WTC11 (cell line): ENCODE results near the gene RIPPLY1. TPM values are rescaled to one million over a fixed set of nuclear protein-coding genes. Genes with fewer than 3 reads are reported as not detected.

Experiments used
- ATAC-seq: fragments of 200-7000 bp; cut with Tn5 transposase; 2 replicates; pipeline ENCODE4 v1.10.0; 2021; ENCODE audit warnings: mild to moderate bottlenecking, moderate library complexity
- CTCF ChIA-PET: fragments of 300-600 bp; sonication (Branson Sonifier 250); formaldehyde crosslinking; loops from one replicate; lab custom pipeline; 2021; ENCODE audit warnings: antibody characterized with exemption; lab: Charles Lee
- POLR2A ChIA-PET: fragments of 350-600 bp; sonication (Branson Sonifier 250); formaldehyde crosslinking; loops from one replicate; lab custom pipeline; 2021; ENCODE audit warnings: antibody characterized with exemption; lab: Charles Lee
- DNase-seq: peaks from one replicate; pipeline ENCODE4 v3.0.0; 2021; ENCODE audit warnings: low spot score
- H3K27ac Mint-ChIP-seq: 2 replicates; pipeline ENCODE4 v1.8.0; 2021; ENCODE audit warnings: mixed read lengths
- H3K27me3 Mint-ChIP-seq: 2 replicates; pipeline ENCODE4 v1.8.0; 2021; ENCODE audit warnings: low read depth, mild to moderate bottlenecking, moderate library complexity, mixed read lengths
- H3K36me3 Mint-ChIP-seq: 2 replicates; pipeline ENCODE4 v1.8.0; 2021; ENCODE audit warnings: mixed read lengths
- H3K4me1 Mint-ChIP-seq: 2 replicates; pipeline ENCODE4 v1.8.0; 2022; ENCODE audit warnings: mixed read lengths
- H3K4me3 Mint-ChIP-seq: 2 replicates; pipeline ENCODE4 v1.8.0; 2021; ENCODE audit warnings: mild to moderate bottlenecking, moderate library complexity, mixed read lengths
- H3K9me3 Mint-ChIP-seq: 2 replicates; pipeline ENCODE4 v1.8.0; 2021; ENCODE audit warnings: mixed read lengths
- AFF4 ChIP-seq: sonication (generic); formaldehyde crosslinking; IDR thresholded peaks from 2 replicates; pipeline ENCODE4 v1.8.1; 2023; ENCODE audit warnings: mild to moderate bottlenecking, missing genetic modification reagents, borderline replicate concordance
- ATF6 ChIP-seq: sonication (generic); formaldehyde crosslinking; IDR thresholded peaks from 2 replicates; pipeline ENCODE4 v1.8.1; 2023; ENCODE audit warnings: mild to moderate bottlenecking, missing genetic modification reagents
- CDX4 ChIP-seq: fragments of 250-450 bp; sonication (Bioruptor Pico); IDR thresholded peaks from 2 replicates; pipeline ENCODE4 v1.9.0; 2021; ENCODE audit warnings: moderate library complexity, mild to moderate bottlenecking, inconsistent platforms, borderline replicate concordance
- CREM ChIP-seq: sonication (generic); formaldehyde crosslinking; IDR thresholded peaks from 2 replicates; pipeline ENCODE4 v1.8.1; 2022; ENCODE audit warnings: mild to moderate bottlenecking, missing genetic modification reagents, moderate library complexity
- E2F1 ChIP-seq: sonication (generic); formaldehyde crosslinking; IDR thresholded peaks from 2 replicates; pipeline ENCODE4 v1.8.0; 2022; ENCODE audit warnings: mild to moderate bottlenecking, missing genetic modification reagents
- EMX1 ChIP-seq: fragments of 250-450 bp; sonication (Bioruptor Pico); IDR thresholded peaks from 2 replicates; pipeline ENCODE4 v1.8.0; 2021; ENCODE audit warnings: mild to moderate bottlenecking
- FOXK1 ChIP-seq: sonication (generic); formaldehyde crosslinking; IDR thresholded peaks from 2 replicates; pipeline ENCODE4 v1.8.0; 2022; ENCODE audit warnings: mild to moderate bottlenecking, moderate library complexity, missing genetic modification reagents
- GABPB1 ChIP-seq: sonication (generic); formaldehyde crosslinking; IDR thresholded peaks from 2 replicates; pipeline ENCODE4 v1.8.1; 2023; ENCODE audit warnings: mild to moderate bottlenecking, missing genetic modification reagents
- KAT7 ChIP-seq: sonication (generic); formaldehyde crosslinking; IDR thresholded peaks from 2 replicates; pipeline ENCODE4 v1.8.1; 2023; ENCODE audit warnings: missing genetic modification reagents, mild to moderate bottlenecking, borderline replicate concordance
- NFYB ChIP-seq: sonication (generic); formaldehyde crosslinking; conservative IDR thresholded peaks from 2 replicates; pipeline ENCODE4 v1.8.0; 2022; ENCODE audit warnings: low read depth, missing genetic modification reagents
- NR2C2 ChIP-seq: sonication (generic); formaldehyde crosslinking; IDR thresholded peaks from 2 replicates; pipeline ENCODE4 v1.8.0; 2022; ENCODE audit warnings: mild to moderate bottlenecking, missing genetic modification reagents
- OVOL2 ChIP-seq: fragments of 250-450 bp; sonication (Bioruptor Pico); IDR thresholded peaks from 2 replicates; pipeline ENCODE4 v1.9.0; 2021; ENCODE audit warnings: mild to moderate bottlenecking, borderline replicate concordance
- PREB ChIP-seq: sonication (generic); formaldehyde crosslinking; IDR thresholded peaks from 2 replicates; pipeline ENCODE4 v1.8.1; 2022; ENCODE audit warnings: mild to moderate bottlenecking, missing genetic modification reagents, moderate library complexity, borderline replicate concordance
- SMAD4 ChIP-seq: sonication (generic); formaldehyde crosslinking; IDR thresholded peaks from 2 replicates; pipeline ENCODE4 v1.8.0; 2022; ENCODE audit warnings: mild to moderate bottlenecking, missing genetic modification reagents
- ZNF232 ChIP-seq: sonication (generic); formaldehyde crosslinking; IDR thresholded peaks from 2 replicates; pipeline ENCODE4 v1.8.0; 2022; ENCODE audit warnings: mild to moderate bottlenecking, missing genetic modification reagents
- ZNF317 ChIP-seq: sonication (generic); formaldehyde crosslinking; IDR thresholded peaks from 2 replicates; pipeline ENCODE4 v1.8.1; 2023; ENCODE audit warnings: low read depth, mild to moderate bottlenecking, moderate library complexity, missing genetic modification reagents, borderline replicate concordance
- total RNA-seq: library from RNA; stranded (reverse); gene quantifications from 3 replicates; pipeline ENCODE4 v1.2.3, GENCODE V29; 2021
- TF ChIP-seq, protein P1 (sequence below): sonication (generic); formaldehyde crosslinking; IDR thresholded peaks from 2 replicates; pipeline ENCODE4 v1.8.0; 2022; ENCODE audit warnings: missing genetic modification reagents
- TF ChIP-seq, protein P2 (sequence below): fragments of 250-450 bp; sonication (Bioruptor Pico); IDR thresholded peaks from 2 replicates; pipeline ENCODE4 v1.9.0; 2021; ENCODE audit warnings: mild to moderate bottlenecking
- TF ChIP-seq, protein P3 (sequence below): sonication (generic); formaldehyde crosslinking; IDR thresholded peaks from 2 replicates; pipeline ENCODE4 v1.8.1; 2022; ENCODE audit warnings: missing genetic modification reagents, borderline replicate concordance

RIPPLY1 gene
- total RNA-seq, 1 experiment from 2014 or later, result not detected

- TF ChIP-seq, protein P1, sequence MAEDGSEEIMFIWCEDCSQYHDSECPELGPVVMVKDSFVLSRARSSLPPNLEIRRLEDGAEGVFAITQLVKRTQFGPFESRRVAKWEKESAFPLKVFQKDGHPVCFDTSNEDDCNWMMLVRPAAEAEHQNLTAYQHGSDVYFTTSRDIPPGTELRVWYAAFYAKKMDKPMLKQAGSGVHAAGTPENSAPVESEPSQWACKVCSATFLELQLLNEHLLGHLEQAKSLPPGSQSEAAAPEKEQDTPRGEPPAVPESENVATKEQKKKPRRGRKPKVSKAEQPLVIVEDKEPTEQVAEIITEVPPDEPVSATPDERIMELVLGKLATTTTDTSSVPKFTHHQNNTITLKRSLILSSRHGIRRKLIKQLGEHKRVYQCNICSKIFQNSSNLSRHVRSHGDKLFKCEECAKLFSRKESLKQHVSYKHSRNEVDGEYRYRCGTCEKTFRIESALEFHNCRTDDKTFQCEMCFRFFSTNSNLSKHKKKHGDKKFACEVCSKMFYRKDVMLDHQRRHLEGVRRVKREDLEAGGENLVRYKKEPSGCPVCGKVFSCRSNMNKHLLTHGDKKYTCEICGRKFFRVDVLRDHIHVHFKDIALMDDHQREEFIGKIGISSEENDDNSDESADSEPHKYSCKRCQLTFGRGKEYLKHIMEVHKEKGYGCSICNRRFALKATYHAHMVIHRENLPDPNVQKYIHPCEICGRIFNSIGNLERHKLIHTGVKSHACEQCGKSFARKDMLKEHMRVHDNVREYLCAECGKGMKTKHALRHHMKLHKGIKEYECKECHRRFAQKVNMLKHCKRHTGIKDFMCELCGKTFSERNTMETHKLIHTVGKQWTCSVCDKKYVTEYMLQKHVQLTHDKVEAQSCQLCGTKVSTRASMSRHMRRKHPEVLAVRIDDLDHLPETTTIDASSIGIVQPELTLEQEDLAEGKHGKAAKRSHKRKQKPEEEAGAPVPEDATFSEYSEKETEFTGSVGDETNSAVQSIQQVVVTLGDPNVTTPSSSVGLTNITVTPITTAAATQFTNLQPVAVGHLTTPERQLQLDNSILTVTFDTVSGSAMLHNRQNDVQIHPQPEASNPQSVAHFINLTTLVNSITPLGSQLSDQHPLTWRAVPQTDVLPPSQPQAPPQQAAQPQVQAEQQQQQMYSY, result no peak
- TF ChIP-seq OVOL2 (CRISPR knock-in tag), result no peak
- TF ChIP-seq SMAD4 (CRISPR knock-in tag), result no peak
- TF ChIP-seq KAT7, result no peak
- TF ChIP-seq ZNF317 (CRISPR knock-in tag), result no peak
- no peak for TF ChIP-seq PREB (CRISPR knock-in tag)
- TF ChIP-seq E2F1 (CRISPR knock-in tag), result no peak
- TF ChIP-seq, protein P2, sequence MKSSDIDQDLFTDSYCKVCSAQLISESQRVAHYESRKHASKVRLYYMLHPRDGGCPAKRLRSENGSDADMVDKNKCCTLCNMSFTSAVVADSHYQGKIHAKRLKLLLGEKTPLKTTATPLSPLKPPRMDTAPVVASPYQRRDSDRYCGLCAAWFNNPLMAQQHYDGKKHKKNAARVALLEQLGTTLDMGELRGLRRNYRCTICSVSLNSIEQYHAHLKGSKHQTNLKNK (CRISPR knock-in tag), result no peak
Measured at GRCh38 chrX:106928227-106928626, 25.1 kb upstream of the RIPPLY1 start (continued).

DNA sequence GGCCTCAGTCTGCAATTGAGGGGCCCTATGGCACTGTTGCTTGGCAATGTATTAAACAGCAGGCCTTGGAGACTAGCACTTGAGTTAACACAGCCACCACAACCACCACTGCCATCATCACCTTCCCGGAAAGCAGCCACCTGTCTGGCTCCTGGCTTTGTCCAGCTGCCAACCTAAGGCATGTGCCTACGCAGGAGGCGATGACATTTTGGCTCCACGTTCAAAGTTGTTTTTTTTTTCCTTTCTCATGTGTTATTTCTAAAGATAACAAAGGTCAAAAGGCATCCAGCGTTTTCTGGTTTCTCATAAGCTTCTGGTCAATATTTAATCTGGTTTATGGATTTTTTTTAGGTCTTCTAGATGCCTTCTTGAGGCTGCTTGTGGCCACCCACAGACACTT, 24.6 kb upstream of the RIPPLY1 start:
- ChIA-PET CTCF (no interaction called here), POLR2A (interaction anchor here (0.6 kb wide), 1 partner anchor 687 kb away, joined by 3 read pairs; no protein-coding TSS in a partner anchor)
- H3K9me3 Mint-ChIP-seq, result no peaks in the 10 kb centered on the region
- TF ChIP-seq GABPB1, result no peak
- TF ChIP-seq EMX1 (CRISPR knock-in tag), result no peak
- TF ChIP-seq, protein P2 (CRISPR knock-in tag), result no peak
- no peak for TF ChIP-seq E2F1 (CRISPR knock-in tag)
- no peak for TF ChIP-seq ZNF232 (CRISPR knock-in tag)
- TF ChIP-seq, protein P3, sequence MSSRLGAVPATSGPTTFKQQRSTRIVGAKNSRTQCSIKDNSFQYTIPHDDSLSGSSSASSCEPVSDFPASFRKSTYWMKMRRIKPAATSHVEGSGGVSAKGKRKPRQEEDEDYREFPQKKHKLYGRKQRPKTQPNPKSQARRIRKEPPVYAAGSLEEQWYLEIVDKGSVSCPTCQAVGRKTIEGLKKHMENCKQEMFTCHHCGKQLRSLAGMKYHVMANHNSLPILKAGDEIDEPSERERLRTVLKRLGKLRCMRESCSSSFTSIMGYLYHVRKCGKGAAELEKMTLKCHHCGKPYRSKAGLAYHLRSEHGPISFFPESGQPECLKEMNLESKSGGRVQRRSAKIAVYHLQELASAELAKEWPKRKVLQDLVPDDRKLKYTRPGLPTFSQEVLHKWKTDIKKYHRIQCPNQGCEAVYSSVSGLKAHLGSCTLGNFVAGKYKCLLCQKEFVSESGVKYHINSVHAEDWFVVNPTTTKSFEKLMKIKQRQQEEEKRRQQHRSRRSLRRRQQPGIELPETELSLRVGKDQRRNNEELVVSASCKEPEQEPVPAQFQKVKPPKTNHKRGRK, result no peak
- no peak for TF ChIP-seq CREM (CRISPR knock-in tag)
- TF ChIP-seq AFF4, result no peak
- TF ChIP-seq CDX4 (CRISPR knock-in tag), result no peak
- TF ChIP-seq NR2C2 (CRISPR knock-in tag), result no peak
- no peak for TF ChIP-seq ATF6
- TF ChIP-seq FOXK1 (CRISPR knock-in tag), result no peak
- TF ChIP-seq NFYB (CRISPR knock-in tag), result no peak

More for the DNA sequence above, 24.6 kb upstream of the RIPPLY1 start:
- H3K36me3 Mint-ChIP-seq, result no peaks in the 10 kb centered on the region
- H3K4me3 Mint-ChIP-seq, result no peak overlapping the region
- H3K27me3 Mint-ChIP-seq, result no peaks in the 10 kb centered on the region
- no peak for DNase-seq
- H3K27ac Mint-ChIP-seq, result no peak overlapping the region
- ATAC-seq, result no peak
- H3K4me1 Mint-ChIP-seq, result no peaks in the 10 kb centered on the region
